ENCODE measurements around the gene HLA-E. TPM values are rescaled to one million over a fixed set of nuclear protein-coding genes. Genes with fewer than 3 reads are reported as not detected.

Gene HLA-E
- total and polyA plus RNA-seq, 8 donors: 184 to 636 (median 198) TPM

DNA sequence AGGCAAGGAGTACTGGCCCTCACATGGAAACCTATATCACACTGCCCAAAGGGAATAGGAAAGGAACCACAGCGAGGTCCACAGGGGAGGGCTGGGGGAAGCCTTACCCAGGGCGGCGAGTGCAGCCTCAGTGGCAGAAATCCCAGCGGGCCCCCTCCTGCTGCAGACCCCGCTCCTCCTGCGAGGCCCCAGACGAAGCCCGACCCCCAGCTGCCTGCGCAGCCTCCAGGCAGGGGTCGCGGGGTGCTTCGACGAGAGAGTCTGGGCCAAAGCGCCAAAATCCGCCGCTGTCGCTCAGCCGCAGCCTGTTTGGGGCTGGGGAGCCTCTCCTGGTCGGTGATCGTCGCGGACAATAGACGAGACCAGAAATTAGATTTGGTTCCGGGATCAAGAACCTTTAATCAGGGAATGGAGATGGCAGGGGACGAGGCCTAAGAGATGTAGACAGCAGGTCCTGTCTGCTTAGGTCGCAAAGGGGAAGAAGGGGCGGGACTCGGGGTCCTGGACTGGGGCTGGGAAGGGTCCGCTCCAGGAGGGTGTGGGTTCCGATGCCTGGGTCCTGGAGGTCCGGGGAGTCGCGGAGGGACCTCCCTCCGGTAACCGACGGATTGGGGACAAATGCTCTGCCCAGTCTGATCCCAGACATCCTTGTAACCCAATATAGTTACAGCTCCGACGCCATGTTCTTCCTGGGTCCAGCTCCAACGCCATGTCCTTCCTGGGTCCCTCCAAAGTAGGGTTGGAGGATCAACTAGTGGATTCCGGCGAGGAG lies 36.4 kb upstream of the HLA-E start:
- Histone ChIP-seq H3K4me1 (peaks cover 4 to 31% of the 10 kb centered on the region in 2 donors), H3K9me3 (no peaks in the 10 kb centered on the region), H3K27me3 (peaks cover 75 to 100% of the 10 kb centered on the region in 2 donors), H3K36me3 (no peaks in the 10 kb centered on the region), H3K4me3 (no peak overlapping the region), H3K27ac (no peak overlapping the region)
- TF ChIP-seq, protein P1, sequence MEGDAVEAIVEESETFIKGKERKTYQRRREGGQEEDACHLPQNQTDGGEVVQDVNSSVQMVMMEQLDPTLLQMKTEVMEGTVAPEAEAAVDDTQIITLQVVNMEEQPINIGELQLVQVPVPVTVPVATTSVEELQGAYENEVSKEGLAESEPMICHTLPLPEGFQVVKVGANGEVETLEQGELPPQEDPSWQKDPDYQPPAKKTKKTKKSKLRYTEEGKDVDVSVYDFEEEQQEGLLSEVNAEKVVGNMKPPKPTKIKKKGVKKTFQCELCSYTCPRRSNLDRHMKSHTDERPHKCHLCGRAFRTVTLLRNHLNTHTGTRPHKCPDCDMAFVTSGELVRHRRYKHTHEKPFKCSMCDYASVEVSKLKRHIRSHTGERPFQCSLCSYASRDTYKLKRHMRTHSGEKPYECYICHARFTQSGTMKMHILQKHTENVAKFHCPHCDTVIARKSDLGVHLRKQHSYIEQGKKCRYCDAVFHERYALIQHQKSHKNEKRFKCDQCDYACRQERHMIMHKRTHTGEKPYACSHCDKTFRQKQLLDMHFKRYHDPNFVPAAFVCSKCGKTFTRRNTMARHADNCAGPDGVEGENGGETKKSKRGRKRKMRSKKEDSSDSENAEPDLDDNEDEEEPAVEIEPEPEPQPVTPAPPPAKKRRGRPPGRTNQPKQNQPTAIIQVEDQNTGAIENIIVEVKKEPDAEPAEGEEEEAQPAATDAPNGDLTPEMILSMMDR (IDR thresholded peaks at IDR 0.05): no peak
- no peak for DNase-seq
- ATAC-seq: no peak
- intact Hi-C loops (cut with DNase I): no loop called here

DNA sequence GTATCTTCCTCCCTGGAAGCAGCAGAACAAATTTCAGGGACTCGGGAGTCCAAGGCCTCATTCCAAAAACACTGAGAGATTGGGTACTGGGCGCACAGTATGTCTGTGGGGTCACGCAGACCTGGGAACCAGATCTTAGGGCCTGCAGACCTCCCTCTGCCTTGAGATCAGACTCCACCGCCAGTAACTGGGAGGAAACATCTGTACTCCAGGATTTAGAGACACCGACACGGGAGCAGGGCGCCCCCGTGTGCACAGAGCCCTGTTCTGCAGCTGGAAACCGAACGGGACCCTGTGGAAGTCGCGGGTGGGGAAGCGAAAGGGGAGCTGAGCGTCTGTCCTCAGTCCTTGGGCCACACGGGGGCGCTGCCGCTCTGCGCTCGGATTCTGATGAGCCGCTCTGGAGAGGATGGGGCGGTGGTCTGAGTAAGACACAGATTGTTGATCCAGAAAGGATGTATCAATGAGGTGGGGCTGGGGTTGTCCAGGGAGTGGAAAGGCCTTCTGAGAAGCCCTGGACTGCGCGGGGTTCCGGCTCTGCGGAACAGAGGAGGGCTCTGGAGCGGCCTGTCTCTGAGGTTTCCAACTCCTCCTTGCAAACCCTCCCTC lies 35.7 kb upstream of the HLA-E start:
- no peak overlapping the region for H3K4me3 ChIP-seq
- no peaks in the 10 kb centered on the region for H3K36me3 ChIP-seq
- peaks cover 4 to 31% of the 10 kb centered on the region in 2 donors for H3K4me1 ChIP-seq
- TF ChIP-seq, protein P1 (IDR thresholded peaks at IDR 0.05): peak; percentile 36 to 84
- H3K27ac ChIP-seq: no peak overlapping the region
- ATAC-seq: peak; percentile 88
- no peaks in the 10 kb centered on the region for H3K9me3 ChIP-seq
- intact Hi-C loops (cut with DNase I): no loop called here
- peaks cover 76 to 100% of the 10 kb centered on the region in 2 donors for H3K27me3 ChIP-seq
- peak; percentile 65 to 95 (median 85) for DNase-seq

DNA sequence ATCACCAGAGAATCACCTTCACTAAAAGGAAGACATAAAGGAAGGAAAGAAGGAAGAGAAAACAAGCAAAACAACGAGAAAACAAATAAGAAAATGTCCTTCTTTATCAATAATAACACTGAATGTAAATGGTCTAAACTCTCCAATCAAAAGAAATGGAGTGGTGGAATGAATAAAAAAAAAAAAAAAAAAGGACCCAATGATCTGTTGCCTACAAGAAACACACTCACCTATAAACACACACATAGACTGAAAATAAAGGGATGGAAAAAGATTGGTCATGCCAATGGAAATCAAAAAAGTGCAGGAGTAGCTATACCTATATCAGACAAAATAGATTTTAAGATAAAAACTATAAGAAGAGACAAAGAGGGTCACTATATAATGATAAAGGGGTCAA lies 30.2 kb upstream of the HLA-E start:
- ATAC-seq (no peak), DNase-seq (no peak)
- TF ChIP-seq, protein P1 (IDR thresholded peaks at IDR 0.05): no peak
- Histone ChIP-seq H3K36me3 (no peaks in the 10 kb centered on the region), H3K4me3 (no peak overlapping the region), H3K4me1 (peaks cover 9 to 12% of the 10 kb centered on the region in 2 donors), H3K9me3 (no peaks in the 10 kb centered on the region), H3K27me3 (peaks cover 82 to 100% of the 10 kb centered on the region in 2 donors), H3K27ac (no peak overlapping the region)
- intact Hi-C loops (cut with DNase I): no loop called here

DNA sequence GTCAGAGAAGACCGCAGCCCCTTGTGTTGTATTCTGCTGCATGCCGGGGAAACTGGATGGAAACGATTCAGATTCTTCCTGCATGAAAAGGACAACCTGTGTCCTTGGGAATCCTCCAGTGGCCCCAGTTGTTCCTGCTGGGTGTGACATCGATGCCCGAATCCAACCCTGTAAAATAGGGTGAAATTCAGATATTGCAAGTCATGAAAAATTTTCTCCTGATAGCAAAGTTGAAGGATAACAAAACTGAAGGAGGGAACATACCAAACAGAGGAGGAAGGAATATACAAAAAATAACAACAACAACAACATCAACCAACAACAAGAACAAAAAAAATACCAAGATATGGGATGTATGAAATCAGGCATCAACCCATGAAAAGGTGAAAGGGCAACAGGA lies 28.3 kb upstream of the HLA-E start:
- TF ChIP-seq, protein P1 (IDR thresholded peaks at IDR 0.05): no peak
- intact Hi-C loops (cut with DNase I): no loop called here
- peaks cover 13 to 21% of the 10 kb centered on the region in 2 donors for H3K4me1 ChIP-seq
- no peaks in the 10 kb centered on the region for H3K9me3 ChIP-seq
- ATAC-seq (no peak), DNase-seq (no peak)
- no peak overlapping the region for H3K4me3 ChIP-seq
- no peaks in the 10 kb centered on the region for H3K36me3 ChIP-seq
- H3K27me3 ChIP-seq: peaks cover 86 to 100% of the 10 kb centered on the region in 2 donors
- no peak overlapping the region for H3K27ac ChIP-seq

DNA sequence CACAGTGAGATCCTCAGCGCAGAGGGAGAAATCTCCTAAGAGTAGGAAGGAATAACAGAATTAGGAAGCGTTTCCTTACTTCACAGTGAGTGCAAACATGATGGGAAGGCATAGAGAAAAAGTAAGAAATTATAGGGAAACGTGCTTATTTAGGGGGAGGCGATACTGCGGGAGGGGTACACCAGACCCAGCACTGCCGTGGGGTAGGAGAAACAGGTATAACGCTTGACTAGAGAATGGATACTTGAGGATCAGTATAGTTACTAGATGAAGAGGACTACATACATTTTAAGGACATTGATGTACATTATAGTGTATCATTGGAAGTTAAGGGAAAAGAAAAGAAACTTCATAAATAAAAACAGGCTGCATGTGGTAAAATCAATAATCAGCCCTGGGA lies 26.8 kb upstream of the HLA-E start:
- TF ChIP-seq, protein P1 (IDR thresholded peaks at IDR 0.05): no peak
- Histone ChIP-seq H3K4me3 (no peak overlapping the region), H3K27me3 (peaks cover 90 to 100% of the 10 kb centered on the region in 2 donors), H3K4me1 (peaks cover 20 to 29% of the 10 kb centered on the region in 2 donors), H3K9me3 (no peaks in the 10 kb centered on the region), H3K36me3 (no peaks in the 10 kb centered on the region), H3K27ac (no peak overlapping the region)
- ATAC-seq (no peak), DNase-seq (no peak)
- intact Hi-C loops (cut with DNase I): no loop called here

Data from left lung (tissue), 10 donors.